Vagina (tissue), 2 donors: Measurements from ENCODE around the gene INTS3.

ENCODE experiments used
- CTCF ChIP-seq, 3 experiments: fragments of 450-650 bp in 2 of 3; fragments of 200-600 bp in 1 of 3; sonication (generic) in 1 of 3; IDR thresholded peaks; one replicate each; pipeline ENCODE4 v1.5.1; 2017 to 2019; ENCODE audit warnings: antibody characterized with exemption in 3 of 3, mild to moderate bottlenecking in 2 of 3, moderate library complexity in 2 of 3
- POLR2A ChIP-seq, 2 donors: fragments of 450-650 bp; IDR thresholded peaks; one replicate each; pipeline ENCODE4 v1.6.1; 2017; ENCODE audit warnings: antibody characterized with exemption in 2 of 2, mild to moderate bottlenecking in 2 of 2, moderate library complexity in 2 of 2

GRCh38 chr1:153711026-153711425, 16.8 kb upstream of the INTS3 start:
- TF ChIP-seq POLR2A (IDR thresholded peaks at IDR 0.05) (no peak), CTCF (IDR thresholded peaks at IDR 0.05) (no peak)
